PFSK-1 (cell line): Measurements from ENCODE around the gene PLEKHG1.

Source experiments
- FOXP2 ChIP-seq: optimal IDR thresholded peaks from 2 replicates; pipeline ENCODE3; 2011; ENCODE audit warnings: borderline replicate concordance, control low read depth, inconsistent platforms; ENCODE audit not compliant: insufficient read depth; ENCODE audit errors: extremely low read length, extremely low read depth
- POLR2AphosphoS5 ChIP-seq: IDR thresholded peaks from 2 replicates; pipeline ENCODE4 v1.6.1; 2012; ENCODE audit warnings: low read depth, mild to moderate bottlenecking, control low read depth, low read length, moderate library complexity
- SIN3A ChIP-seq: IDR thresholded peaks from 2 replicates; pipeline ENCODE4 v1.6.1; 2012; ENCODE audit warnings: mild to moderate bottlenecking, low read length, moderate library complexity, borderline replicate concordance; ENCODE audit not compliant: insufficient read depth
- TAF1 ChIP-seq: IDR thresholded peaks from 2 replicates; pipeline ENCODE4 v1.6.1; 2012; ENCODE audit warnings: low read length, control low read depth, borderline replicate concordance; ENCODE audit not compliant: insufficient read depth
- TF ChIP-seq, protein P1 (sequence below), 2 experiments: IDR thresholded peaks; 2 replicates each; pipeline versions ENCODE4 v1.6.1 to v1.8.0; 2011 to 2012; ENCODE audit warnings: low read depth in 2 of 2, low read length in 2 of 2, control low read depth in 1 of 2, inconsistent platforms in 1 of 2, mild to moderate bottlenecking in 1 of 2, moderate library complexity in 1 of 2; ENCODE audit not compliant: insufficient read depth in 1 of 2

PLEKHG1 gene

DNA sequence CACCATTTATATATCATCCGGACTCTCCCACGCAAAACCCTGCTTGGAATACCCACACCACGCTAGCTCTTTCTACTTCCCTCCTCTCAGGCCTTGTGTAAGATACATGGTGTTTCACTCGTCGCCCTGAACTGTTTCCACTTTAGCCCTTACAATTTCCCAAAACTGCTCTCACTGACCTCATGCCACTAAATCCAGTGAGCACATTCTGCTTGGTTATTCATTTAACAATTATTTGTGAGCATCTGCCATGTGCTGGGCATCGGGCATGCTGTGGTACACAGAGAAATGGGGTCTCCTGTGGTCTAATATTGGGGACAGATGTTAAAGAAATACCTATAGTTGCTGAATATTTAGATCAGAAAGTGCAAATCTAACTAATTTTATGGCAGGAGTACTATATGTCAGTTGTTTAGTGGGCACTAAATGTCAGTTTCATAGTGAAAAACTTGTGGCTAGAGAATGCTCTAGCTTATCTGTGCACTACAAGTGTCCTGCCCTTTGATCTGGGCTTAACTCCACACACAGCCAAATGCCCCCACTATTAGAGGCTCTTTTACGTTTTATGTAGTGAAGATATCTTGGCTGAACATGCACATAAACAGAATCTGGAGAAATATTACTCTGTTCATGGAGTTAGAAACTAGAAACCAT, 41.0 kb downstream of the PLEKHG1 start:
- TF ChIP-seq POLR2AphosphoS5 (no peak), FOXP2 (no peak), TAF1 (no peak), SIN3A (no peak)
- TF ChIP-seq, protein P1, sequence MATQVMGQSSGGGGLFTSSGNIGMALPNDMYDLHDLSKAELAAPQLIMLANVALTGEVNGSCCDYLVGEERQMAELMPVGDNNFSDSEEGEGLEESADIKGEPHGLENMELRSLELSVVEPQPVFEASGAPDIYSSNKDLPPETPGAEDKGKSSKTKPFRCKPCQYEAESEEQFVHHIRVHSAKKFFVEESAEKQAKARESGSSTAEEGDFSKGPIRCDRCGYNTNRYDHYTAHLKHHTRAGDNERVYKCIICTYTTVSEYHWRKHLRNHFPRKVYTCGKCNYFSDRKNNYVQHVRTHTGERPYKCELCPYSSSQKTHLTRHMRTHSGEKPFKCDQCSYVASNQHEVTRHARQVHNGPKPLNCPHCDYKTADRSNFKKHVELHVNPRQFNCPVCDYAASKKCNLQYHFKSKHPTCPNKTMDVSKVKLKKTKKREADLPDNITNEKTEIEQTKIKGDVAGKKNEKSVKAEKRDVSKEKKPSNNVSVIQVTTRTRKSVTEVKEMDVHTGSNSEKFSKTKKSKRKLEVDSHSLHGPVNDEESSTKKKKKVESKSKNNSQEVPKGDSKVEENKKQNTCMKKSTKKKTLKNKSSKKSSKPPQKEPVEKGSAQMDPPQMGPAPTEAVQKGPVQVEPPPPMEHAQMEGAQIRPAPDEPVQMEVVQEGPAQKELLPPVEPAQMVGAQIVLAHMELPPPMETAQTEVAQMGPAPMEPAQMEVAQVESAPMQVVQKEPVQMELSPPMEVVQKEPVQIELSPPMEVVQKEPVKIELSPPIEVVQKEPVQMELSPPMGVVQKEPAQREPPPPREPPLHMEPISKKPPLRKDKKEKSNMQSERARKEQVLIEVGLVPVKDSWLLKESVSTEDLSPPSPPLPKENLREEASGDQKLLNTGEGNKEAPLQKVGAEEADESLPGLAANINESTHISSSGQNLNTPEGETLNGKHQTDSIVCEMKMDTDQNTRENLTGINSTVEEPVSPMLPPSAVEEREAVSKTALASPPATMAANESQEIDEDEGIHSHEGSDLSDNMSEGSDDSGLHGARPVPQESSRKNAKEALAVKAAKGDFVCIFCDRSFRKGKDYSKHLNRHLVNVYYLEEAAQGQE (IDR thresholded peaks at IDR 0.05; ENCODE audit: insufficient read depth in 1 of 2, low read depth in 2 of 2, low read length in 2 of 2), result no peak

DNA sequence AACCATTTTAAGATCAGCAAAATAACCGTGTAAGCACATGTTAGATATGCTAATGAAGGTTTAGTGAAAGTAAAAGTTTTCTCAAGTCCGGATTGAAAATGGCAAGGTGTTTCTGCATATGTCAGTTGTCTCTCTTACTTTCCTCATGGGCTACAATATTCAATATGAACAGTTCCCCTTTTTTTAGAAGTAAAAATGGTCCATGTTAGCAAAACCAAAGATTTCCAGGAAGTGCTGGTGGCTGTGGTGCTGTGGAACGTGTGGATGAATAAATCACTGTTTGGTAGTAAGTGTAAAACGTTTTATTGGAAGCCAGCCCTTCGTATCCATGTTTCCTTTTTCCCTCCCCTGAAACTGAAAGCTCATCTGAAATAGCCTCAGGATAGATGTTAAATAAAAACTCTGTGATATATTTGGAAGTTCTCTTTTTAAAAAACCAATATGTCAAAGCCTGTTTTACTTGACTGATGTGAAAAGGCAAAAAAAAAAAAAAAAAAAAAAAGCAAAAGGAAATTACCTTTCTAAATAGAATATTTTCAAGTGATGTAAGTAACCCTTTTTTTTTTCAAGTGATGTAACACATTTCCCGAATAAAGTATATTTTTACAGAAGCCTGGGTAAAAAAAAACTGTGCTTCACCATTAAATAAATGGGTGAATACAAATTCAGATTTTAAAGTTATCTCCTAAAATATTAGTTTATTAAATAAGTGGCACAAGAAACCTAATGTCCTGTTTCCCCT, 41.9 kb downstream of the PLEKHG1 start:
- no peak for TF ChIP-seq FOXP2
- TF ChIP-seq SIN3A, result no peak
- no peak for TF ChIP-seq TAF1

- TF ChIP-seq SIN3A, result no peak
- TF ChIP-seq, protein P1 (IDR thresholded peaks at IDR 0.05; ENCODE audit: insufficient read depth in 1 of 2, low read depth in 2 of 2, low read length in 2 of 2), result no peak
- TF ChIP-seq FOXP2, result no peak
- no peak for TF ChIP-seq POLR2AphosphoS5
Observed at GRCh38 chr6:150646228-150646627, 46.5 kb downstream of the PLEKHG1 start.

DNA sequence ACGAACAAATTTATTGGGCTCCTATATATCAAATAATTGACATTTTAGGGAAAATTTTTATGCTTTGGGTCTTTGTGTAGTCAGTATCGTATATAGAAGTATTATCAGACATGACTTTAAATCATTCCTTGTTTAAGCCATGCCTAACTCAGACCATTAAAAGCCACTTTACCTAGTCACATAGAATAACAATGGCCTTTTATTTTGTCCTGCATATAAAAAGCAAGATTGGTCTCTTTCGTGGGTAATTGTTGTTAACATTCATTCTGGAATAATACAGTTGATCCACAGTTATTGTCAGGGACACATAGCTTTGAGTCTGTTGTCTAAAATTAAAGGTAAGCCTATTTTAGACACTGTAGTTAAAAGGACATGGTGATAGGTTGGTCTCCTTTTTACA, 47.4 kb downstream of the PLEKHG1 start:
- TF ChIP-seq, protein P1 (IDR thresholded peaks at IDR 0.05; ENCODE audit: insufficient read depth in 1 of 2, low read depth in 2 of 2, low read length in 2 of 2), result no peak
- TF ChIP-seq TAF1, result no peak
- TF ChIP-seq FOXP2, result no peak
- TF ChIP-seq SIN3A, result no peak
- TF ChIP-seq POLR2AphosphoS5, result no peak
